HG02798 (cell line): ENCODE data around the gene KBTBD13.

Experiments
- ATAC-seq: cut with Tn5 transposase; IDR thresholded peaks from one replicate; pipeline ENCODE4 v1.9.1; 2021; ENCODE audit warnings: mild to moderate bottlenecking; ENCODE audit not compliant: unreplicated experiment, poor library complexity

Gene KBTBD13

GRCh38 chr15:65076486-65077290 lies at the start of gene KBTBD13:
Gene KBTBD13, plus strand, starts transcription at chr15:65076746. Its CDS starts 70 bp downstream, at chr15:65076816.
- no peak for ATAC-seq

DNA sequence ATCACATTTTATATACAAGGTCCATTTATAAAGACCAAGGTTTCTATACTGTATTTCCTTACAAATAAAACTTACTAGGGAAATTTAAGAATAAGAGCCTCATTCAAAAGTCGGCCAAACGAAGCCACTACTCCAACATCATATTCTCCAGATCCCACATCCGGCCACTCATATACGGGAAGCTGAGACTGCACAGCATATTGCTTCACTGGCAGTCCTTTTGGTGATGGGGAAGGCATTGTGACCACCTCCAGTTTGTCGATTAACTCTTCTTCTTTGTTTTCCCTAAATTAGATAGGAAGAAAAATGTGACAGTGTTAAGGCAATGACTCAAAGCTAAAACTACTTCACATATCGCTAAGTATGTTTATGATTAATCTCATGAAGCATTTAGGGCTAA lies 49.8 kb upstream of the KBTBD13 start:
- no peak for ATAC-seq

DNA sequence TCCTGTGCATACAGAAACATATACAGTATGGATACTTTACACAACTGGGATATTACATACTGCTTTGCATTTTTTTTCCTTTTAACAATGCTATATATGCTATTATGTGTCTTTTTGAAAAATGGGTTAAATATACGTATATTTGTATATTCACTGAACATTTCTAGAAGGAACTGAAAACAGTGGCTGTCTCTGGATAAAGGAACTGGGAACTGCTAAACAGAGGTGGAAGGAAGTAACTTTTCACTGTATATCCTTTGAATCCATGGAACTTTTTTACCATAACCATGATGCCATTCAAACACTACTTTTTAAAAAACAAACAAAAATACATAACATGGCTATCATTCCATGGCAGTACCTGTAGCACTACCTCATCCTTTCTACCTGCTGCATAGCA lies 49.0 kb upstream of the KBTBD13 start:
- ATAC-seq = no peak

DNA sequence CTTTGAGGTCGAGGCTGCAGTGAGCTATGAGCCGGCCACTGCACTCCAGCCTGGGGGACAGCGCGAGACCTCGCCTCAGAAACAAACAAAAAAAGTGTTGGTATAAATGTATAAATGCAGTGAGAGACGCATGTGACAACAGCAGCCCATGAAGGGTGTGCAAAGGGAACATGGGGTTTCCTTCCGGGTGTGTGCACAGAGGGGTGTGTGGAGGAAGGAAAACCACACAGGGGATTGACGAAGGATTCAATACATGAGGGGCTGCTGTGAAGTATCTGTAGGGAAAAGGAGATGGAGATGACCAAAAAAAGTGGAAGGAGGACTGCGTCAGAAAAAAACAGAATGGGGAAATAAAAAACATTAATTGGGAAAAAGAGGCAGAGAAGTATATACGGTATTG lies 48.2 kb upstream of the KBTBD13 start:
- ATAC-seq = no peak

- ATAC-seq = peak; percentile 87
Measured at GRCh38 chr15:65028921-65029735, 47.4 kb upstream of the KBTBD13 start, which contains the start of gene MTFMT. Gene MTFMT, minus strand, starts transcription at chr15:65029639. Its CDS starts 26 bp downstream, at chr15:65029613.

- ATAC-seq = no peak
Measured at GRCh38 chr15:65029736-65030208, 46.8 kb upstream of the KBTBD13 start.

GRCh38 chr15:65032801-65033537 lies 43.6 kb upstream of the KBTBD13 start:
- ATAC-seq = peak; percentile 35

DNA sequence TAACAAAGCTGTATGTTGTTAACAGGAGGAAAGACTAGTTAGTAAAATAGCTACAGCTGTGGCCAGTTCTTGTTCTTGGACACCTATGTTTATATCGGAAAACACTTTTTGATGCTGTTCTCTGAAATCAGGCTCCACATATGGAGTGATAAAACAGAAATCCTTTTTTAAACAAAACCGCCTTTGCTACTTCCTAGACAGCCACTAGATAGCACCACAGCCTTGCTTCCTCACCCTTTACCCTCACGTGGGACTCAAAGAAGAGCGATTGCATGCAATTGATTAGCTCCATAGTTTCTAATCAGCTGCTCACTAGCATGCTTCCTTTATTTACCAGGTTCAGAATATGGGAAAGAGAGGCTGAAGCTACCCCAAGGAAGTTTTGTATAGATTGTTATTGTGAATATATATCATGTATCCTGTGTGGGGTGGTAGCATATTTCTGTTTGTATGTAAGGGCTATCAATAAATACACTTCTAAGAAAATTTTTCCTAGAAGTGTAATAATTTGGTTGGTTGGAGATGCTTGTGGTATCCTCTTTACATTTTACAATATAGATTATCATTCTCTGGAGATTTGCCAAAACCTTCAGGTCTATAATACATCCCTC lies 42.8 kb upstream of the KBTBD13 start:
- no peak for ATAC-seq

DNA sequence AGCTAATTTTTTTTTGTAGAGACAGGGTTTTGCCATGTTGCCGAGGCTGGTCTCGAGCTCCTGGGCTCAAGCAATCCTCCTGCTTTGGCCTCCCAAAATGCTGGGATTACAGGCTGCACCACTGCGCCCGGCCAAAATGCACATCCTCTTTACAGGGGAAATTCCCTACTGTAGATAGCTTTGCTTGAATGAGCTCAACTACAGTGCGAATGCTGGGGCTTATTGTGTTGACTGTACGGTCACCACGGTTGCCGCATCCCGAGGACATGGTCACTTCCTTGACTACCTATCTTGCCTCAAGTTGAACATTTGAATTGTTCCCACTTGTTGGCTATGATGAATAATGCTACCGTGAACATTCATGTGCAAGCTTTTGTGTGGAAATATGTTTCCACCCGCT lies 41.8 kb upstream of the KBTBD13 start:
- no peak for ATAC-seq

- ATAC-seq = no peak
Measured at GRCh38 chr15:65037309-65037708, 39.2 kb upstream of the KBTBD13 start.

- ATAC-seq = no peak
Measured at GRCh38 chr15:65038428-65038827, 38.1 kb upstream of the KBTBD13 start.

DNA sequence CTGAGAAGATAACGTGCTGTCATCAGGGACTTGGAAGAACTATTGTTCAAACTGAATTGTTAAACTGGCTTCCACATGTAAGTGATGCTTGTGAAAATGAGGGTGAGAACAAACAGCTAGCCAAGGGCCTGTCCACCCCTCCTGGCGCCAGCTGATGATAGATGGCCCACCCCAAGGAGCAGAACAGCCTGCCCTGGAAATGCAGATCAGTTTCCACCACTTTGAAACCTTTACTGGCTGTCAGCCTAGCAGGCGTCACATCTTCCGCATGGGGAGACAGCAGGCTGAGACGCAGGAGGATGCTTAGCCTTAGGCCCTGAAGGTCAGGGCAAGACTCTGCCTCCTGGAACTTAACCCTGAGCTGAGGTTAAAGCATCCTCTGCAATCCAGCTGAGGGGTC lies 37.7 kb upstream of the KBTBD13 start:
- no peak for ATAC-seq

- no peak for ATAC-seq
Measured at GRCh38 chr15:65040461-65040860, 36.1 kb upstream of the KBTBD13 start.

DNA sequence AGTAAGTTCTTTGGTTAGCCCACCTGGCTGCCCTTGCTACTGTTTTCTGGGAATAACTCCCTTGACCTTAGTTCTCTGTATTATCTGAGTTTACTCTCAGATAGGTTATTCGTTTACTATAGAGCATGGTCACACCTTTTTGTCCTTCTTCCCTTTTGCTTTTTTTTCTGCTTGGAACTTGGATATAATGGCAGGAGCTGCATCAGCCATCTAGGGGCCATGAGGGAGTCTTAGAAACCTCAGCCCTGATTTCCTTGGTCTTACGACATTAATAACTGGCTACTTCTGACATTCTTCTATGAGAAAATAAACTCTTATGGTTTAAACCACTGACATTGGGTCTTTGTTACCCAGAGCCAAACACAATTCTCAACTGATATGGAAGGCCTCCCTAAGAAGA lies 34.8 kb upstream of the KBTBD13 start:
- ATAC-seq = no peak

DNA sequence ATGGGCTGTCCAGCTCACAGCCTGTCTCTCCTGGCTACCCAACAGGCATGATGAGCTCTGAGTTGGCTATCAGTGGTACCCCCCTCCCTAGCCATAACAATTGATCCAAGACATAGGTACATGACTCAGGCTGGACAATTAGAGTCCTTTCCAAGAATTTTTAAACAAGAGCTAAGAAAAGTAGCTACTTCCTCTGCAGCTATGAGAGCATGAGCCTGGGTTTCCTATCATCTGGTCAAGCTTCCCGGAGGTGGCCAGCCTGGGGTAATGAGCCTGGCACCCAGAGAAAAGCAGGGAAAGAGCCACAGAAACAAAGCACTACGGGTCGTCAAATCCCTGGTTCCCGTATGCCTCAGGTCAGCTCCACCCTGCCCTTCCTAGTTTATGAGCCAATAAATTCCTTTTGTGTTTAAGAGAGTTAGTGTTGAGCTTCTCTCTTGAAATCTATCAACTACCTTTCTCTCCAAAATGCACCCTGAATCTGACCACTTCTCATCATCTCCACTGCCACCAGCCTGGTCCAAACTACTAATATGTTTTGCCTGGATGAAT lies 33.7 kb upstream of the KBTBD13 start:
- ATAC-seq = no peak

- peak; percentile 60 for ATAC-seq
Measured at GRCh38 chr15:65044218-65044617, 32.3 kb upstream of the KBTBD13 start.

GRCh38 chr15:65044724-65045481 lies 31.6 kb upstream of the KBTBD13 start, which contains the start of gene SLC51B:
Gene SLC51B, plus strand, starts transcription at chr15:65045387. Its CDS starts 4,618 bp downstream, at chr15:65050005.
- no peak for ATAC-seq

- no peak for ATAC-seq
Measured at GRCh38 chr15:65048241-65048640, 28.3 kb upstream of the KBTBD13 start.

DNA sequence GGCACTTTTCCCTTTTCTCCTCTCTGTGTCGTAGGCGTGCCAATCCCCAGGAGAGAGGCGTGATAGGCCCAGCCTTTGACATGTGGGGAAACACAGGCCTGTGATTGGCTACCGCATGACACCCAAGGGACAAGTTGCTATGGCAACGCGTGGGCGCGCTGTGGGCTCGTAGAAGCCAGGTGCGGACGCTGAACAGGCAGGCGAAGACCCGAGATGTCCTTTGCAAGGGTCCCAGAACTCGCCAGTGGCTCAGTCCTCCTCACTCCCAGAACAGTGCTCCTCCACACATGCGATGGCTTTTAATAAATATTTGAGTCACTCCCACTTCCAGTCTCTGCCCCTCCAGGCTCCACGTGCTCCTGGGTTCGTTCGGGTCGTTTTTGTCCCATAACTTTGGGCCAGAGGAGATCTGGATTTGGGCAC lies 27.1 kb upstream of the KBTBD13 start:
- ATAC-seq = peak; percentile 94
